GM19328 (cell line): Measurements from ENCODE around the gene LRRC23.

Experiments used
- ATAC-seq: cut with Tn5 transposase; IDR thresholded peaks from one replicate; pipeline ENCODE4 v1.9.1; 2021; ENCODE audit warnings: mild to moderate bottlenecking, moderate library complexity; ENCODE audit not compliant: unreplicated experiment

Gene LRRC23

DNA sequence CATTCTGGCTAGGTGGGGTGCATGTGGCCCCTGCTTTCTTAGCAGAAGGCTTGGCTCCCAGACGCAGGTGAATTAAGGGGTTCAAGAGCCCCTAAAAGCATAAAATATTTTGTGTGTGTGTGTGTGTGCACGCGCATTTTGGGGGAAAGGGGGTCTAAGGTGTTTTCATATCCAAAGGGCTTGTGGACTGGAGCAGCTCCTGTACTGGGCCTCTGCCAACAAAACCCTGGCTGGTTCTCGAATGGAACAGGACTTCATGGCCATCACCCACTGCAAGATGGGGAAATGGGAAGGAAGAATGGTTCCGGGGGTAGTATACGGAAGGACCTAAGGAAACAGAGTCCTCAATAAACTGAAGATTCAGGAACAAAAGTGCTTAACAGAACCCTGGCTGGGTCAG is 19.2 kb downstream of the LRRC23 start:
- ATAC-seq: no peak

DNA sequence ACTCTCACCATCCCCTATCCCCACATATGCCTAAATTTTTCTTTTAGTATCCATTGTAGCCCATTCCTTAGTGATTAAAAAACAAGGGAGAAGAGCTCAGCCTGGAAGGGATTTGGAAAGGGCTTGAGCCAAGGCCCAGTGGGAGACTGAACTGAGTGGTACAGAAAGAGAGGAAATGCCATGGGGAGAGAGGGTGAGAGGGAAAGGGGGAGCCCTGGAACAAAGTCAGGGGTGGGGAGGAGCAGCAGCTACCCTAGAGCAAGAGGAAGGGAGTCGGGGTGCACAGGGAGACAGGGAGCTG is 20.6 kb downstream of the LRRC23 start:
- no peak for ATAC-seq

DNA sequence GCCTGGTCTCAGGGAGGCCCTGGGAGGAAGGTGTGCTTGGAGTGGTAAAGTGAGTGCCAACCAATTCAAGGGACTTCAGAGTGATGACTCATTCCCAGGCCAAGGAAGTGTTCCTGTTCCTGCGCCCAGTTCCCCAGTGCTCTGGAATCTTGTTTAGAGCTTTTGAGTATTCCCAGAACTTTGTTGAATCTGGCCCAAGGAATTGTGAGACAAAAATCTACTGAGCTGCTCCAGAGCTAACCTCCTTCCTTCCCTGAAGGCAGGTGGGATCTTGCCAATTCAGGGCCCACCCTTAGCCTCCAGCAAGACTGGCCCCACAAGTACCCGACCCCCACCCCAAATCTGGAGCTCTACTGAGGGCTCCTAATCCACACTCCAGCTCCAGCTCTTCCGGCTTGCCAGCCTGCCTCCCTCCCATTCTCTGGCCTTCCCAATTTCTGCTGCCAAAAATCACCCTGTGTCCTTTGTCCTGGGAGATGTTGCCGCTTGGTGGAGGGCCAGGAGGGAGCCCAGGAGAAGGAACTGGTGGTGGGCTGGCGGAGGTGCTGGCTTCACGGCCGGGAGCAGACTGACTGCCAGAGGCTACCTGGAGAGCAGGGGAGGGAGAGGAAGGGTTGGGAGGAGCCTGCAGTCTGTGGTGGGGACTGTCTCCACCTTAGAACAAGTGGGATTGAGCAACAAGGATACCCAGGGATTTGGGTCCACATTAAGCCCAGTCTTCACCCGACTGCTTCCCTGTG is 21.1 kb downstream of the LRRC23 start:
- ATAC-seq: no peak

DNA sequence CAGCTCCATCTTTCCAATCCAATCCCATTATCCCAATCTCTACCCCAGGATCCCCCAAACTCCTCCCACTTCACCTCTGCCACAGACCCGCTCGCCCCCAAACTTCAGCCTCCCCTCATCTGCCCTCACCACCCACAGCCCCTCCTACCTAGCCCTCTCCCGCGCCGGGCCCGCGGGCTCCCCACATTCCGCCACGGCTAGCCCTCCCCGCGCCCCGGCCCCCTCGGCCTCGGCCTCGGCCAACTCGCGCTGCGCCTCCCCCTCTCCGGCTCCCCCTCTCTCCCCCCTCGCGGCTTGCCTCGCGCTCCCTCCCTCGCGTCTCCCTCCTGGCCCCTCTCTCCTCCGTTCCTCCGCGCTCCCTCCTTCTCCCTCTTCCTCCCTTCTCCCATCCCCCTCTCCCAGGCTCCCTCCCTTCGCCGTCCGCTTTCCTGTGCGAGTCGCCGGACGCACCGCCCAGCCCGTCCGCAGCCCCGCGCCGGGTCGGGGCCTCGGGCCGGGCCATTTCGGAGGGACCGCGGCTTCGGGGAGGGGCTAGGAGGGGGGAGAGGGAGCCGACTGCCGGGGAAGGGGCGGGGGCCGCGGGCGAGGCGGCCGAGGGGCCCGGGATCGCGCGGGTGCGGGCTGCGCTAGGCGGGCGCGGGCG is 22.9 kb downstream of the LRRC23 start, which contains the start of gene ATN1:
Gene ATN1, plus strand, starts transcription at position 581 of the 643 bp plus-strand sequence. CDS start 6,043 bp downstream, outside the sequence.
- no peak for ATAC-seq

DNA sequence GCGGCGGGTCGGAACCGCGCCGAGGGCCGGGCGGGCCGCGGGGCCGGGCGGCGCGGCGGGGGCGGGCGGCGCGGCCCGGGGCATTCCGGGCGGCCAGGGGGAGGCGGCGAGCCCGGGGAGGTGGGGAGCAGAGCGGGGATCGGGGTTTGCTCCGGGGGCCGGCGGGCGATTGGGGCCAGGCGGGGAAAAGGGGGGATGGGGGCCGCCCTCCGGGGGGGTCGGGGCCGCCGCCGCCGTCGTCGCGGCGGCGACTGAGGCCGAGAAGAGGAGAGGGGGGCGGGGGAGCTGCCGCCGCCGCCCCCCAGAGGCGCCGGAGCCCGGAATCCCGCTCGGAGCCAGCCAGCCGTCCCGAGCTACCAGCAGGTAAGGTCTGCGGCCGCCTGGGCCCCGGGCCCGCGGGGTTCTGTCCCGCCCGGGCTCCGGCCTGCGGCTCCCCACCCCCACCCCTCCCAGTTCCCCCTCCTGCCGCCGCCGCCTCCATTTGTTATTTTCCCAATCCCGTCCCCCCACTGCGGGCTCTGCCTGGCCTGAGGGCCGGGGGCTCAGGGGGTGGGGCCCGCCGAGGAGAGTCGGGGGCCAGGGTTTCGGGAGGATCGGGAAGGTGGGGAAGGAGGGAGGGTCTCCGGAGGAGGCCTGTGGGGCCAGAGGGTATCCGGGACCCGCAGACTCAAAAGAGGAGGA is 23.5 kb downstream of the LRRC23 start:
- ATAC-seq: no peak

DNA sequence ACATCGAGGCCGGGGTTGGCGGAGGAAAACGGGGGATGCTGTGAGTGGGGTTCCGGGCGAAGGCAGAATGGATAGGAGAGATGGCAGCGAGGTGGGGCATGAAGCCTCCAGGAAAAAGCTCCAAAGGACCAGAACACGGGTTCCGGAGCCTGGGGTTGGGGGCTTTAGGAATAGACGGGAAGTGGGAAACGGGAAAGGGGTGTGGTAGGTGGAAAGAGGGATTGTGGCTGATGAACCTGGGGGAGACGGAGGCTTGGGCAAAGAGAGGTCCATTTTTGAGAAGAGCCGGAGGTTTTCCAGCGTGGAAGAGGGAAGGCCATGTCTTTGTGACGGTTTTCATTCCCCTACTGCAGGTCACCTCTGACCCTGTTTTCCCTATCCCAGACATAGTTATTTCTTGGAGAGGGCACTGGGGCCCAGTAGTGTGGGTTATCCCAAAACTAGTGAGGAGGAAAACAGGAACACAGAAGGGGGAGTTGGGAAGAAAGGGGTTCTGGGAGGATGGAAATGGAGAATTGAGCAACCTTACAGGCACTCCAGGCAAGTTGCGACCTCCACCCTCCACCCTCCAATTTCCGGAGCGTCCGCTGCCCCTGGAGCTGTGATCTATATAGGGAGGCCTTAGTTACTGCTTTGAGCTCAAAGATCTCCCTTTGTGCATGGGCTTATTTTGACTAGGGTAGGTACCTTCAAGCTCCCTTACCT is 24.2 kb downstream of the LRRC23 start:
- no peak for ATAC-seq

DNA sequence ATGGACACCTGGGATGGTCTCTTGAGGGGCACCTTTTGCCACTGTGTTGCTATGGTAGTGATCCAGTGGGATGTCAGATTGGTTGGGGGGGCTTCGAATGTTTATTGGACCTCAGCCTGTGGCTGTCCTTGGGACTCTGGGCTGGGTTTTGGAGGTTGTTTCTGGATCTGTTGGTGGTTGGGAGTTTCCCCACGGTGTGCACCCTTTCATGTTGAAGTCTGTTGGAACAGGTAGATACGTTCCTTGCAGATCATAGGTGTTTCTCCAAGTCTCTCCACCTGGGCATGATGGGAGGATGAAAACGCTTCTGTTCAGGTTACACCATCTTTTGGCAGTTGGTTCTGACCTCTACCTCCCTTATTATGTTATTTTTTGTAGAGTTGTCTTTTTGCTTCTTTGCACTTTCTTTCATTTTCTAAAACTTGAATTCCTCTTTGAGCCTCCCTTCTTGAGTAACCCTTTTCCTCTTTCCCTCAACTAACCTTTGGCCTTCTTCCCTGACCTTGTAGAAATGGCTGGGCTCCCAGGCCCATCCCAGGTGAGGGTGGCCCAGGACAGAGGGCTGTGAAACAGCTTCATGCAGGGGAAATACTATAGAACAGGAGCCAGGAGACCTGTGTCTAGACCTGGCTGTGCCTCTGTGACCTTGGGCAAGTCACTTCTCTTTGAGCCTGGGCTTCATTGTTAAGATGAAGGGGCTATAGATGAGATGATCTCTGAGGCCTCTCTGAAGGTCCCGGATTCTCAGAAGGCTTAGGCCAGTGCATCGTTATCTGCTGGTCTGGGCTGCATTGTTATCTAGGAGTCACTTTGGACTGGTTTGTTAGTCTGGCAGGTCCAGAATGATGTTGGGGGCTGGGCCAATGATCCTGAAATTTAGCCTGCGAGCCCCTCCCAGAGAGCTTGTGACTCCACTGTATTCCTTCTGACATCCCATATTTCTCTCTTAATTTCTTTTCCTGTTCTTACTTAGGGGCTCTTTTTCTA is 25.1 kb downstream of the LRRC23 start:
- ATAC-seq: no peak

DNA sequence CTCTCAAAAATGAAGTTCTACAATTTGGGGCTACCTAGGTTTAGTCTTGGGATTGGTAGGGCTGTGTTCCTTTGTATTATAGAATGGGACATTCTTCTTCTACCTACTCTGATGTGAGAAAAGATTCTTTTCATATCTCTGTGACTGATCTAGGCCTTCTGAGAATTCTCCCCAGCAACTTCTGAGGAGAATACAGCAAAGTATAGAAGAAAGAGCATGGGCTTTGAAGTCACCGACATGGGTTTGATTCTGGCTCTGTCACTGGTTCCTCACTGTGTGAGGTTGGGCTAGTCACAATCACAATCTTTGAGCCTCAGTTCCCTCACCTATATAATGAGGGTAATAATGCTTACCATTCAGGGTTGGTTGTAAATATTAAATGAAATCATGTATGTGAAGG is 28.1 kb downstream of the LRRC23 start:
- no peak for ATAC-seq

DNA sequence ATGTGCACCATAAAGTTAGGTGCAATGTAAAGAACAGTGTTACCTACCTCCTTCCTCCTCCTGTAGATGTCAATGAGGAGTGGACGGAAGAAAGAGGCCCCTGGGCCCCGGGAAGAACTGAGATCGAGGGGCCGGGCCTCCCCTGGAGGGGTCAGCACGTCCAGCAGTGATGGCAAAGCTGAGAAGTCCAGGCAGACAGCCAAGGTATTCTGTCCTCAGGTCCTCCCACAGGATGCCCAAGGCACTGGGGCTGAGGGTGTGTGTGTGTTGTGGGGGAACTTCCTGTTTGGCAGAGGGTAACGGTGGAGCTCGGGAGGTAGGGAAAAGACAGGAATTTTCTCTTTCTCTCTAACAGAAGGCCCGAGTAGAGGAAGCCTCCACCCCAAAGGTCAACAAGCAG is 29.5 kb downstream of the LRRC23 start:
- ATAC-seq: no peak

DNA sequence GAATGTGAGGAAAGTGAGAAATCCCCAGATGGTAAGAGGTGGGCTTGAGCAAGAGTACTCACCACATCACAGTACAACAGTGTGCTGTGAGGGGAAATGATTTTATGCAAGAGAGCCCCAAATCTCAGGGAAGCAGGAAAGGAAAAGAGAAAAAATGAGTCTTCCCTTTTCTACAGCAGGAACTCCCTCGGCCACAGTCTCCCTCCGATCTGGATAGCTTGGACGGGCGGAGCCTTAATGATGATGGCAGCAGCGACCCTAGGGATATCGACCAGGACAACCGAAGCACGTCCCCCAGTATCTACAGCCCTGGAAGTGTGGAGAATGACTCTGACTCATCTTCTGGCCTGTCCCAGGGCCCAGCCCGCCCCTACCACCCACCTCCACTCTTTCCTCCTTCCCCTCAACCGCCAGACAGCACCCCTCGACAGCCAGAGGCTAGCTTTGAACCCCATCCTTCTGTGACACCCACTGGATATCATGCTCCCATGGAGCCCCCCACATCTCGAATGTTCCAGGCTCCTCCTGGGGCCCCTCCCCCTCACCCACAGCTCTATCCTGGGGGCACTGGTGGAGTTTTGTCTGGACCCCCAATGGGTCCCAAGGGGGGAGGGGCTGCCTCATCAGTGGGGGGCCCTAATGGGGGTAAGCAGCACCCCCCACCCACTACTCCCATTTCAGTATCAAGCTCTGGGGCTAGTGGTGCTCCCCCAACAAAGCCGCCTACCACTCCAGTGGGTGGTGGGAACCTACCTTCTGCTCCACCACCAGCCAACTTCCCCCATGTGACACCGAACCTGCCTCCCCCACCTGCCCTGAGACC is 31.0 kb downstream of the LRRC23 start:
- ATAC-seq: no peak

DNA sequence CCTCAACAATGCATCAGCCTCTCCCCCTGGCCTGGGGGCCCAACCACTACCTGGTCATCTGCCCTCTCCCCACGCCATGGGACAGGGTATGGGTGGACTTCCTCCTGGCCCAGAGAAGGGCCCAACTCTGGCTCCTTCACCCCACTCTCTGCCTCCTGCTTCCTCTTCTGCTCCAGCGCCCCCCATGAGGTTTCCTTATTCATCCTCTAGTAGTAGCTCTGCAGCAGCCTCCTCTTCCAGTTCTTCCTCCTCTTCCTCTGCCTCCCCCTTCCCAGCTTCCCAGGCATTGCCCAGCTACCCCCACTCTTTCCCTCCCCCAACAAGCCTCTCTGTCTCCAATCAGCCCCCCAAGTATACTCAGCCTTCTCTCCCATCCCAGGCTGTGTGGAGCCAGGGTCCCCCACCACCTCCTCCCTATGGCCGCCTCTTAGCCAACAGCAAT is 31.6 kb downstream of the LRRC23 start:
- ATAC-seq: no peak

DNA sequence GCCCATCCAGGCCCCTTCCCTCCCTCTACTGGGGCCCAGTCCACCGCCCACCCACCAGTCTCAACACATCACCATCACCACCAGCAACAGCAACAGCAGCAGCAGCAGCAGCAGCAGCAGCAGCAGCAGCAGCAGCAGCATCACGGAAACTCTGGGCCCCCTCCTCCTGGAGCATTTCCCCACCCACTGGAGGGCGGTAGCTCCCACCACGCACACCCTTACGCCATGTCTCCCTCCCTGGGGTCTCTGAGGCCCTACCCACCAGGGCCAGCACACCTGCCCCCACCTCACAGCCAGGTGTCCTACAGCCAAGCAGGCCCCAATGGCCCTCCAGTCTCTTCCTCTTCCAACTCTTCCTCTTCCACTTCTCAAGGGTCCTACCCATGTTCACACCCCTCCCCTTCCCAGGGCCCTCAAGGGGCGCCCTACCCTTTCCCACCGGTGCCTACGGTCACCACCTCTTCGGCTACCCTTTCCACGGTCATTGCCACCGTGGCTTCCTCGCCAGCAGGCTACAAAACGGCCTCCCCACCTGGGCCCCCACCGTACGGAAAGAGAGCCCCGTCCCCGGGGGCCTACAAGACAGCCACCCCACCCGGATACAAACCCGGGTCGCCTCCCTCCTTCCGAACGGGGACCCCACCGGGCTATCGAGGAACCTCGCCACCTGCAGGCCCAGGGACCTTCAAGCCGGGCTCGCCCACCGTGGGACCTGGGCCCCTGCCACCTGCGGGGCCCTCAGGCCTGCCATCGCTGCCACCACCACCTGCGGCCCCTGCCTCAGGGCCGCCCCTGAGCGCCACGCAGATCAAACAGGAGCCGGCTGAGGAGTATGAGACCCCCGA is 32.2 kb downstream of the LRRC23 start:
- ATAC-seq: no peak

DNA sequence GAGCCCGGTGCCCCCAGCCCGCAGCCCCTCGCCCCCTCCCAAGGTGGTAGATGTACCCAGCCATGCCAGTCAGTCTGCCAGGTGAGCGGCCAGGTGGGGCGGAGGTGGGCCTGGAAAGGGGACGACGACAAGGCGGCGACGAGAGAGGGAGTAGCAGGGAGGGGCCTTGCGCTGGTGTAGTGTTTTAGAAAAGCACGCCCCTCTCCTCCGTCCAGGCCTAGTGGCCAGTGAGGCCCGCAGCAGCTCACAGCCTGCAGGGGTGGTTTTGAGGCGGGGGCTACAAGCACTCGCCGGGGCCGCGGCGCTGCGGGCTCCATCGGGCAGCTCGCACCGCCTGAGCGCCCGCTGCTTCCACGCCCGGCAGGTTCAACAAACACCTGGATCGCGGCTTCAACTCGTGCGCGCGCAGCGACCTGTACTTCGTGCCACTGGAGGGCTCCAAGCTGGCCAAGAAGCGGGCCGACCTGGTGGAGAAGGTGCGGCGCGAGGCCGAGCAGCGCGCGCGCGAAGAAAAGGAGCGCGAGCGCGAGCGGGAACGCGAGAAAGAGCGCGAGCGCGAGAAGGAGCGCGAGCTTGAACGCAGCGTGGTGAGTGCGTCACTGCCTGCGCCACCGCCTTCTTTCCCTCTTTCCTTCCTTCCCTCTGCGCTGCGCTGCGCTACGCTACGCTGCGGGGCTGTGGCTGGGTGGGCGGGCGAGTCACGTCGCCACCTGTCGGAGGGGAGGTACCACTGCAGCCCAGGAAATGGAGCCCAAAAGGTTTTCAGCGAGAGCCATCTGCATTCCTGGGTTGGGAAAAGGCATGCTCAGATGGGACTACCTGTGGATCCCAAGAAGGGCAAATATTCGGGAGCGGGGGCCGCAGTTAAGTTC is 33.1 kb downstream of the LRRC23 start:
- peak; percentile 82 for ATAC-seq

DNA sequence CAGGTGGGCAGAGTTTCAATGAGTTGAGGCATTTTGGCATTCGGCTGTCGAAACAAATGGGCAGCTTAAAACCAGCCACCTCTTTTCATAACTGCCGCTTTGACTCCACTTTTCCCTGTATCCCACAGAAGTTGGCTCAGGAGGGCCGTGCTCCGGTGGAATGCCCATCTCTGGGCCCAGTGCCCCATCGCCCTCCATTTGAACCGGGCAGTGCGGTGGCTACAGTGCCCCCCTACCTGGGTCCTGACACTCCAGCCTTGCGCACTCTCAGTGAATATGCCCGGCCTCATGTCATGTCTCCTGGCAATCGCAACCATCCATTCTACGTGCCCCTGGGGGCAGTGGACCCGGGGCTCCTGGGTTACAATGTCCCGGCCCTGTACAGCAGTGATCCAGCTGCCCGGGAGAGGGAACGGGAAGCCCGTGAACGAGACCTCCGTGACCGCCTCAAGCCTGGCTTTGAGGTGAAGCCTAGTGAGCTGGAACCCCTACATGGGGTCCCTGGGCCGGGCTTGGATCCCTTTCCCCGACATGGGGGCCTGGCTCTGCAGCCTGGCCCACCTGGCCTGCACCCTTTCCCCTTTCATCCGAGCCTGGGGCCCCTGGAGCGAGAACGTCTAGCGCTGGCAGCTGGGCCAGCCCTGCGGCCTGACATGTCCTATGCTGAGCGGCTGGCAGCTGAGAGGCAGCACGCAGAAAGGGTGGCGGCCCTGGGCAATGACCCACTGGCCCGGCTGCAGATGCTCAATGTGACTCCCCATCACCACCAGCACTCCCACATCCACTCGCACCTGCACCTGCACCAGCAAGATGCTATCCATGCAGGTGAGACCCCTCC is 34.0 kb downstream of the LRRC23 start:
- ATAC-seq: no peak

DNA sequence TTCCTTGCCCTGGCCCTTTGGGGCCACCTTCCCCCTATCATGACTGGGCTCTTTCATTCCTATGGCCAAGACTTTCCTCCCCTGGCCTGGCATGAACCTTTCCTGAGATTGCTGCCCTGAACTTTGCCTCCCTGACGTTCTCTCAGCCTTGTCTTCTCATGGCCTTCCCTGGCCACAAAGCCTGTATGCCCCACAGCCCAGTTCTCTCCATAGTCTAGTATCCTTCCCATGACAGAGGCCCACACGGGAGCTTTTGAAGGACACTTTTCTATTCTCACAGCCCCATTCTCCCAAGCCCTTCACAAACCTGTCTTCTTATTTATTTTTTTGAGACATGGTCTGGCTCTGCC is 34.5 kb downstream of the LRRC23 start:
- no peak for ATAC-seq

DNA sequence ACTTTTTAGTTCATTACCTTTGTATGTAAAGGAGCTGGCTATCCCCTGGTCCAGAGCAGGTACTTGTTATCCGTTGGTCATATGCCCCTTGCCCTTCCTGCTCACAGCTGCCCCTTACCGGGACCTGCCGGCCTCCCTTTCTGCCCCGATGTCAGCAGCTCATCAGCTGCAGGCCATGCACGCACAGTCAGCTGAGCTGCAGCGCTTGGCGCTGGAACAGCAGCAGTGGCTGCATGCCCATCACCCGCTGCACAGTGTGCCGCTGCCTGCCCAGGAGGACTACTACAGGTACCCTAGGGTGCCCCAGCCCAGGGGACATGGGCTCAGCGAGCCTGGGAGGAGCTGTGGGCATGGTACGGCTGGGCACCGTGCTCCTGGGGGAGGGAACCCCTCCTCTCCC is 36.6 kb downstream of the LRRC23 start:
- no peak for ATAC-seq

DNA sequence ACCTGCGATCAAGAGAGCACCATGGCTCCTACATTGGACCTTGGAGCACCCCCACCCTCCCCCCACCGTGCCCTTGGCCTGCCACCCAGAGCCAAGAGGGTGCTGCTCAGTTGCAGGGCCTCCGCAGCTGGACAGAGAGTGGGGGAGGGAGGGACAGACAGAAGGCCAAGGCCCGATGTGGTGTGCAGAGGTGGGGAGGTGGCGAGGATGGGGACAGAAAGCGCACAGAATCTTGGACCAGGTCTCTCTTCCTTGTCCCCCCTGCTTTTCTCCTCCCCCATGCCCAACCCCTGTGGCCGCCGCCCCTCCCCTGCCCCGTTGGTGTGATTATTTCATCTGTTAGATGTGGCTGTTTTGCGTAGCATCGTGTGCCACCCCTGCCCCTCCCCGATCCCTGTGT is 37.2 kb downstream of the LRRC23 start:
- ATAC-seq: no peak
